BE2C (cell line): Measurements from ENCODE around the gene MORC4.

Experiments used
- DNase-seq: peaks from one replicate; pipeline ENCODE4 v3.0.0-alpha.2; 2020
- H3K27me3 ChIP-seq: fragments of 250-450 bp; sonication (Bioruptor Pico); 2 replicates; pipeline ENCODE4 v1.5.1; 2020; ENCODE audit warnings: mild to moderate bottlenecking
- H3K36me3 ChIP-seq: fragments of 250-450 bp; sonication (Bioruptor Pico); 2 replicates; pipeline ENCODE4 v1.5.1; 2020; ENCODE audit warnings: mild to moderate bottlenecking
- H3K4me1 ChIP-seq: fragments of 250-450 bp; sonication (Bioruptor Pico); 2 replicates; pipeline ENCODE4 v1.5.1; 2020
- H3K4me3 ChIP-seq: 2 replicates; pipeline ENCODE4 v1.5.1; 2011; ENCODE audit warnings: low read depth, low read length
- H3K9me3 ChIP-seq: fragments of 250-450 bp; sonication (Bioruptor Pico); 2 replicates; pipeline ENCODE4 v1.5.1; 2020
- TF ChIP-seq, protein P1 (sequence below): IDR thresholded peaks from 2 replicates; pipeline ENCODE4 v1.5.1; 2012; ENCODE audit warnings: mild to moderate bottlenecking, low read depth, low read length

Gene MORC4

DNA sequence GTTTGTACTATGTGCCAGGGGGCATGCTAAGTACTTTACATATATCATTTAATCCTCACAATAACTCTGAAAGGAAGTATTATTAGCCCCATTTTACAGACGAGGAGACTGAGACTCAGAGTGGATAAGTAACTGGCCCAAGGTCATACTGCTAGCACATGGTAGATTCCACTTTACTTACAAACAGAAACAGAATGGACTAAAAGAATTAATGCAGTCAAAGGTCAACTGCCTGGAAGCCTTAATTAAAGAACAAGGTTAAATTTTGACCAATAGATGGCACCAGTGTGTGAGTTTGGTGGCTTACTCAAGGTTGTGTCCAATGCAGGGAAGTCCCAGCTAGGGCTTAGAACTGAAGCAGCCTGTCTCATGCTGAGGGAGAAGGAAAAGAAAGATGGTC lies 101.5 kb downstream of the MORC4 start:
- DNase-seq: no peak
- Histone ChIP-seq H3K36me3 (no peaks in the 10 kb centered on the region), H3K27me3 (no peaks in the 10 kb centered on the region), H3K4me3 (no peak overlapping the region), H3K4me1 (no peaks in the 10 kb centered on the region), H3K9me3 (no peaks in the 10 kb centered on the region)
- TF ChIP-seq, protein P1, sequence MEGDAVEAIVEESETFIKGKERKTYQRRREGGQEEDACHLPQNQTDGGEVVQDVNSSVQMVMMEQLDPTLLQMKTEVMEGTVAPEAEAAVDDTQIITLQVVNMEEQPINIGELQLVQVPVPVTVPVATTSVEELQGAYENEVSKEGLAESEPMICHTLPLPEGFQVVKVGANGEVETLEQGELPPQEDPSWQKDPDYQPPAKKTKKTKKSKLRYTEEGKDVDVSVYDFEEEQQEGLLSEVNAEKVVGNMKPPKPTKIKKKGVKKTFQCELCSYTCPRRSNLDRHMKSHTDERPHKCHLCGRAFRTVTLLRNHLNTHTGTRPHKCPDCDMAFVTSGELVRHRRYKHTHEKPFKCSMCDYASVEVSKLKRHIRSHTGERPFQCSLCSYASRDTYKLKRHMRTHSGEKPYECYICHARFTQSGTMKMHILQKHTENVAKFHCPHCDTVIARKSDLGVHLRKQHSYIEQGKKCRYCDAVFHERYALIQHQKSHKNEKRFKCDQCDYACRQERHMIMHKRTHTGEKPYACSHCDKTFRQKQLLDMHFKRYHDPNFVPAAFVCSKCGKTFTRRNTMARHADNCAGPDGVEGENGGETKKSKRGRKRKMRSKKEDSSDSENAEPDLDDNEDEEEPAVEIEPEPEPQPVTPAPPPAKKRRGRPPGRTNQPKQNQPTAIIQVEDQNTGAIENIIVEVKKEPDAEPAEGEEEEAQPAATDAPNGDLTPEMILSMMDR: peak; percentile 28; the same call in 1 of the 2 replicates

DNA sequence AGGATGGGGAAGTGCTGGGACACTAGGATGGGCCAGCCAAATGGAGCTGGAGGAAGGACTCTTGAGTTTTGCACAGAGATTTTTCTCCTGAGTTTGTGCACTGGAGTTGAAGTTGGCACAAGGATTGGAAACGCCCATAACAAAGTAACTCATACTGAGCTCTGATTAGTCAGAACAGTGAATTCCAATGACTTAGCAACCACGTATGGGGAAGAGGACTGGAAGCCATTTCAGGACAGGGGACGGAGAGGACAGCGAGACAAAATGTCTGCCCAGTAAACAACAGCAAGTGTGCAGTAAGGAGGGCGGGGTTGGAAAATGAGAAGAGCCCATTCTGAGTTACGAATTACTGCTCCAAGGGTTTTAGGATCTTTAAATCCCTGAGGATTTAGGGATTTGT lies 102.8 kb downstream of the MORC4 start:
- no peaks in the 10 kb centered on the region for H3K27me3 ChIP-seq
- TF ChIP-seq, protein P1: no peak
- no peak overlapping the region for H3K4me3 ChIP-seq
- DNase-seq: no peak
- H3K36me3 ChIP-seq: no peaks in the 10 kb centered on the region
- no peaks in the 10 kb centered on the region for H3K9me3 ChIP-seq
- H3K4me1 ChIP-seq: no peaks in the 10 kb centered on the region

DNA sequence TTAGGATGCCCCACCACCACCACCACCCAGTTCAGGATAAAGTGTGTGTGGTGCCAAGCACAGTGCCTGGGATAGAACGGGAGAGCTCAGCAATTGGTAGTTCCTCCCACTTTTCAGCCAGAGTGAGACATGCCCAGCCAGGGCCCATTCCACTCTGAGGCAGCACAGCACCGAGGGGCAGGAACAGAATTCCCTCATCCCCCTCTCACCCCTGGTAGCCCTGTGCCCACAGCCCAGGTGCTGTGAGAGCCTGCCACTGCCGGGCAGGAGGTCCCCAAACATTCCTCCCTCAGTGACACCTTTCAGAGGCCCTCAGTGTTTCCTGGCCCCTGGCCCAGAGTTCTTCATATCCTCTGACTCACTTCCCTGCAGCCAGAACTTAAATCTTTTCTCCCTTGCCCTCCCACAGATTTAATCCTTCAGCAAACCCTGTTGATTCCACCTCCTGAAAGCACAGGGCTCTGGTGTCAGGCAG lies 105.0 kb downstream of the MORC4 start:
- no peaks in the 10 kb centered on the region for H3K27me3 ChIP-seq
- TF ChIP-seq, protein P1: no peak
- H3K4me1 ChIP-seq: no peaks in the 10 kb centered on the region
- no peak for DNase-seq
- H3K4me3 ChIP-seq: no peak overlapping the region
- no peaks in the 10 kb centered on the region for H3K9me3 ChIP-seq
- no peaks in the 10 kb centered on the region for H3K36me3 ChIP-seq

DNA sequence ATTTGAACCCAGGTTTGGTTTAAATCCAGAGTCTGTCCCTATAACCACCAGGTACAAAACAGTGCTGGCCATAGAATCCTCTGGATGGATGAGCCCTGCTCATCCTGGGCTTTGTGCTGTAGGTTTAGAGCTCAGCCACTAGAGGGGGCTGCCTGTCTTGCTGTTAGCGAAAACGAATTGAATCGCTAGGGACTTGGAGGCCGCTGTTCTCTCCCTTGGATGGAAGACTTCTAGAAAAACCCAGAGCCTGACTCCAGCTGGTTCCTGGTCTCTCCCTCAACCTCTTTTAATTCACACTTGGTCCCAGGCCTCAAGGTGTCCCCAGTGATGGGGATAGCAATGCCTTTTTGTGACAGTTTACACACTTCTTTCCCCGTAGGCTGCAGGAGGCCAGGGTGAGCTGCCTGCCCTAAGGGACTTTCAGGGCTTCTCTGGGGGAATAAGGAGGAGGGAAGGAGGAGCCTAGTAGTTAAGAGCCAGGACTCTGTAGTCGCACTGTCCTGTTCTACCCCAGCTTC lies 105.6 kb downstream of the MORC4 start:
- peak; percentile 62 for DNase-seq
- Histone ChIP-seq H3K4me1 (no peaks in the 10 kb centered on the region), H3K9me3 (no peaks in the 10 kb centered on the region), H3K27me3 (no peaks in the 10 kb centered on the region), H3K4me3 (no peak overlapping the region), H3K36me3 (no peaks in the 10 kb centered on the region)
- TF ChIP-seq, protein P1: peak; percentile 82

DNA sequence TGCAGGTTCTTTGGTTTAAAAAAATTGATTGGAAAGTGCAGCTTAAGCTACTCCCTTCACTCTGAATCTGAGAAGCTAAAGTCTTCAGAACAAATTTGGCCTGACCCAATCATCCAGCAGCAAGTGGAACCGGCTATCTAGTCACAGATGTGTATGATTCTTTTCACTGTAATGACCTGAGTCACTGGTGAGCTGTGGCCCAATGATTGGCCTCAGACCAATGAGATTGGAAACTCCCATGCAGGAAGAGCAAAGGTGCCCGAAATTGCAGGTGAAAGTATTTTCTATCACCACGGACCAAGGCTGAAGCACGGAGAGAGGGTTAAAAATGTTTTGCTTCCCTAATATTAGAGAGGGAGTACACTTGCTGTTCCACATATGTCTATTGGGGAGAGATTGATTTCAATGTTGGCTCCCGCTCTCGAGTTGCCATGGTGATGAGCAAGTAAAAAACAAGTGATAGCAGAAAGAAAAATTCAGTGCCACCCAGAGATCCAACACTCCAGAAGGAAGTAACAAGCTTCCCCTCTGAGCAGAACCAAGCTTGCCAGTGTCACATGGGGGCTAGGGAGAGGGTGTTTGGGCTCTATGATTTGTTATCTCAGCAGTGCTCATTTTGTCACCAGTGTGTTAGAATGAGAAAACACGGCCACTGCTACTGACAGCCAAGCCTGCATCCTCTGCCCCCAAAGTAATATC lies 108.1 kb downstream of the MORC4 start:
- H3K36me3 ChIP-seq: no peaks in the 10 kb centered on the region
- TF ChIP-seq, protein P1: no peak
- H3K4me1 ChIP-seq: no peaks in the 10 kb centered on the region
- no peaks in the 10 kb centered on the region for H3K9me3 ChIP-seq
- H3K27me3 ChIP-seq: no peaks in the 10 kb centered on the region
- H3K4me3 ChIP-seq: no peak overlapping the region
- no peak for DNase-seq
